ENCODE data around the gene ATP5PB.

The ATP5PB gene

DNA sequence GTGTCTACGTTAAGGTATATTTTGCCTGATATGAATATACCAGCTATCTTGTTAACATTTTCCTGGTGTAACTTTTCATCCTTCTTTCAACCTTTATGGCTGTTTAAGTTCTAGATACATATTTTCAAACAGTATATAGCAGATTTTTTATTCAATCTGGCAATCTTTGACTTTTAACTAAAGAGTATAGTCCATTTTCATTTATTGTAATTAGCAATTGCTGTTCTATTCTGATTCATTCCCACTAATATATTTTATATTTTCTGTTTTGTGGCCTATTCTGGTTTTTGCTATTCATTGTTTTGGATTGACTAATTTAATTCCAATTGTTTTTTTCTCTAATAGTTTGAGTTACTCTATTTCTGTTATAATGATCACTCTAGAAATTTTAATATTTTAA, 17.2 kb downstream of the ATP5PB start:
- Histone ChIP-seq H3K4me3 (ENCODE audit: low read depth in 1 of 2, low read length in 2 of 2) (no peak overlapping the region), H2AFZ (ENCODE audit: low read depth, low read length) (no peak overlapping the region), H3K9me3 (ENCODE audit: insufficient read depth, low read length, severe bottlenecking) (no peaks in the 10 kb centered on the region), H3K79me2 (ENCODE audit: insufficient read depth, low read length) (no peaks in the 10 kb centered on the region), H4K20me1 (ENCODE audit: insufficient read depth, low read length) (no peaks in the 10 kb centered on the region), H3K4me2 (ENCODE audit: insufficient read depth, low read length) (no peak overlapping the region), H3K27me3 (ENCODE audit: insufficient read depth, low read length, poor library complexity) (no peaks in the 10 kb centered on the region), H3K4me1 (ENCODE audit: insufficient read depth, low read length) (peaks cover 16% of the 10 kb centered on the region), H3K27ac (ENCODE audit: low read length) (no peak overlapping the region), H3K36me3 (ENCODE audit: insufficient read depth, low read length) (peaks cover 52% of the 10 kb centered on the region), H3K9ac (ENCODE audit: low read depth, low read length) (no peak overlapping the region)
- no peak for TF ChIP-seq EZH2 (IDR thresholded peaks at IDR 0.05; ENCODE audit: borderline replicate concordance, low read depth, low read length, severe bottlenecking)
- TF ChIP-seq, protein P1, sequence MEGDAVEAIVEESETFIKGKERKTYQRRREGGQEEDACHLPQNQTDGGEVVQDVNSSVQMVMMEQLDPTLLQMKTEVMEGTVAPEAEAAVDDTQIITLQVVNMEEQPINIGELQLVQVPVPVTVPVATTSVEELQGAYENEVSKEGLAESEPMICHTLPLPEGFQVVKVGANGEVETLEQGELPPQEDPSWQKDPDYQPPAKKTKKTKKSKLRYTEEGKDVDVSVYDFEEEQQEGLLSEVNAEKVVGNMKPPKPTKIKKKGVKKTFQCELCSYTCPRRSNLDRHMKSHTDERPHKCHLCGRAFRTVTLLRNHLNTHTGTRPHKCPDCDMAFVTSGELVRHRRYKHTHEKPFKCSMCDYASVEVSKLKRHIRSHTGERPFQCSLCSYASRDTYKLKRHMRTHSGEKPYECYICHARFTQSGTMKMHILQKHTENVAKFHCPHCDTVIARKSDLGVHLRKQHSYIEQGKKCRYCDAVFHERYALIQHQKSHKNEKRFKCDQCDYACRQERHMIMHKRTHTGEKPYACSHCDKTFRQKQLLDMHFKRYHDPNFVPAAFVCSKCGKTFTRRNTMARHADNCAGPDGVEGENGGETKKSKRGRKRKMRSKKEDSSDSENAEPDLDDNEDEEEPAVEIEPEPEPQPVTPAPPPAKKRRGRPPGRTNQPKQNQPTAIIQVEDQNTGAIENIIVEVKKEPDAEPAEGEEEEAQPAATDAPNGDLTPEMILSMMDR (IDR thresholded peaks at IDR 0.05; ENCODE audit: borderline replicate concordance, extremely low read depth, low read length, poor library complexity, severe bottlenecking): no peak
- ATAC-seq (ENCODE audit: insufficient read depth, low read depth) (no peak), DNase-seq (no peak)

DNA sequence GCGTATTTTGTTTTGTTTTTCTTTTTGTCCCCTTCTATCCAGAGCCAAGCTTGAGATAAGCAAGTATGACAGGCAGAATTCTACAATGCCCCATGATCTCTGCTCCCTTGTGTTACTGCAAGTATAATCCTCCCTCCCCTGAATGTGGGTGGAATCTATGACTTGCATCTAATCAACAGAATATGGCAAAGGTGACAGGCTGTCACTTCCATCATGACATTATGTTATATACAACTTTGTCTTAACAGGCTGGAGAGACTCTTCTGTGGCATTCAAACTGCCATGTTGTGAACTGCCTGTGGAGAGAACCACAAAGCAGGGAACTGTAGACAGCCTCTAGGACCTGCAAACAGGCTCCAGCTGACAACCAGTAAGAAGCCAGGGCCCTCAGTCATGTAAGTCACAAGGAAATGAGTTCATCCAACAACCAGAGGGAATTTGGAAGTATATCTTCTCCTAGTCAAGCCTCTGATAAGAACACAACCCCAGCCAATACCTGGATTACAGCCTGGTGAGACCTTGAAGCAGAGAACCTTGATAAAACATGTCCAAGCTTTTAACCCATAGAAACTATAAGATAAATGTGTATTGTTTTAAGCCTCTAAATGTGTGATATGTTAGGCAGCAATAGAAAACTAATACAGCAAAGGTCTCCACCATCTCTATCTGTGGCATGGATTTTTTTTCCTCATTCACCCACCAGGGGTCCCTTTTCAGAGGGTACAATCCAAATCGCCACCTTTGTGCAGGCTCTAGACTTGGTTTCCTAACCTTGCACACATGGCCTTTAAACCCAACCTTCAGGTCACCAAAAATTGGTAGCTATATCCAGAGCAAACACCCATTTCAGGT, 18.8 kb downstream of the ATP5PB start:
- ATAC-seq (ENCODE audit: insufficient read depth, low read depth) (no peak), DNase-seq (no peak)
- H3K4me1 ChIP-seq (ENCODE audit: insufficient read depth, low read length): peaks cover 19% of the 10 kb centered on the region
- TF ChIP-seq, protein P1 (IDR thresholded peaks at IDR 0.05; ENCODE audit: borderline replicate concordance, extremely low read depth, low read length, poor library complexity, severe bottlenecking): peak; percentile 22
- TF ChIP-seq EZH2 (IDR thresholded peaks at IDR 0.05; ENCODE audit: borderline replicate concordance, low read depth, low read length, severe bottlenecking): no peak
- H3K9me3 ChIP-seq (ENCODE audit: insufficient read depth, low read length, severe bottlenecking): no peaks in the 10 kb centered on the region
- H3K9ac ChIP-seq (ENCODE audit: low read depth, low read length): no peak overlapping the region
- H3K36me3 ChIP-seq (ENCODE audit: insufficient read depth, low read length): peaks cover 38% of the 10 kb centered on the region; the same call in 1 of the 2 replicates
- H3K4me2 ChIP-seq (ENCODE audit: insufficient read depth, low read length): no peak overlapping the region
- no peaks in the 10 kb centered on the region for H3K79me2 ChIP-seq (ENCODE audit: insufficient read depth, low read length)
- H3K27me3 ChIP-seq (ENCODE audit: insufficient read depth, low read length, poor library complexity): no peaks in the 10 kb centered on the region
- H4K20me1 ChIP-seq (ENCODE audit: insufficient read depth, low read length): no peaks in the 10 kb centered on the region
- H2AFZ ChIP-seq (ENCODE audit: low read depth, low read length): no peak overlapping the region
- no peak overlapping the region for H3K4me3 ChIP-seq (ENCODE audit: low read depth in 1 of 2, low read length in 2 of 2)
- H3K27ac ChIP-seq (ENCODE audit: low read length): no peak overlapping the region

DNA sequence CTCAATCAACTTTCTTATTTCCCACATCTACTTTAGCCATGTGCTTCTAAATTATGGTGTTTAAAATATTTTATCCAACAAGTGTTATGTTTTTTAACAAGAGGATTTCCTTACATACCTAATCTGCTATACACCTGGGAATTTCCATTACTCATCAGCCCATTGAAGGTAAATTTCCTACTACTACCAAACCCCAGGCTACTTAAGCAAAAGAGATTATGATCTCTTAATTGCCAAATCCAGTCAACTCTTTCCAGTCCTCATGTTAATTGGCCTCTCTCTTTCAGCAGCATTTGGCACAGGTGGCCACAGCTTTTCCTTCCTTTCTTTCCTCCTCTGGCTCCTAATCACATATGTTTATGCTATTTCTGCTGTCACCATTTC, 19.4 kb downstream of the ATP5PB start:
- ATAC-seq (ENCODE audit: insufficient read depth, low read depth): no peak
- Histone ChIP-seq H3K27ac (ENCODE audit: low read length) (no peak overlapping the region), H2AFZ (ENCODE audit: low read depth, low read length) (no peak overlapping the region), H3K4me1 (ENCODE audit: insufficient read depth, low read length) (peaks cover 19% of the 10 kb centered on the region), H4K20me1 (ENCODE audit: insufficient read depth, low read length) (no peaks in the 10 kb centered on the region), H3K9ac (ENCODE audit: low read depth, low read length) (no peak overlapping the region), H3K79me2 (ENCODE audit: insufficient read depth, low read length) (no peaks in the 10 kb centered on the region), H3K27me3 (ENCODE audit: insufficient read depth, low read length, poor library complexity) (no peaks in the 10 kb centered on the region), H3K9me3 (ENCODE audit: insufficient read depth, low read length, severe bottlenecking) (no peaks in the 10 kb centered on the region), H3K36me3 (ENCODE audit: insufficient read depth, low read length) (peaks cover 36% of the 10 kb centered on the region; the same call in 1 of the 2 replicates), H3K4me2 (ENCODE audit: insufficient read depth, low read length) (no peak overlapping the region), H3K4me3 (ENCODE audit: low read depth in 1 of 2, low read length in 2 of 2) (no peak overlapping the region)
- TF ChIP-seq, protein P1 (IDR thresholded peaks at IDR 0.05; ENCODE audit: borderline replicate concordance, extremely low read depth, low read length, poor library complexity, severe bottlenecking): no peak
- no peak for TF ChIP-seq EZH2 (IDR thresholded peaks at IDR 0.05; ENCODE audit: borderline replicate concordance, low read depth, low read length, severe bottlenecking)
- no peak for DNase-seq
